ENCODE measurements around the gene TMEM151B. TPM values are rescaled to one million over a fixed set of nuclear protein-coding genes. Genes with fewer than 3 reads are reported as not detected.

The TMEM151B gene
- total RNA-seq, 4 donors from 2014 or later: 0.39 to 0.98 (median 0.46) TPM

DNA sequence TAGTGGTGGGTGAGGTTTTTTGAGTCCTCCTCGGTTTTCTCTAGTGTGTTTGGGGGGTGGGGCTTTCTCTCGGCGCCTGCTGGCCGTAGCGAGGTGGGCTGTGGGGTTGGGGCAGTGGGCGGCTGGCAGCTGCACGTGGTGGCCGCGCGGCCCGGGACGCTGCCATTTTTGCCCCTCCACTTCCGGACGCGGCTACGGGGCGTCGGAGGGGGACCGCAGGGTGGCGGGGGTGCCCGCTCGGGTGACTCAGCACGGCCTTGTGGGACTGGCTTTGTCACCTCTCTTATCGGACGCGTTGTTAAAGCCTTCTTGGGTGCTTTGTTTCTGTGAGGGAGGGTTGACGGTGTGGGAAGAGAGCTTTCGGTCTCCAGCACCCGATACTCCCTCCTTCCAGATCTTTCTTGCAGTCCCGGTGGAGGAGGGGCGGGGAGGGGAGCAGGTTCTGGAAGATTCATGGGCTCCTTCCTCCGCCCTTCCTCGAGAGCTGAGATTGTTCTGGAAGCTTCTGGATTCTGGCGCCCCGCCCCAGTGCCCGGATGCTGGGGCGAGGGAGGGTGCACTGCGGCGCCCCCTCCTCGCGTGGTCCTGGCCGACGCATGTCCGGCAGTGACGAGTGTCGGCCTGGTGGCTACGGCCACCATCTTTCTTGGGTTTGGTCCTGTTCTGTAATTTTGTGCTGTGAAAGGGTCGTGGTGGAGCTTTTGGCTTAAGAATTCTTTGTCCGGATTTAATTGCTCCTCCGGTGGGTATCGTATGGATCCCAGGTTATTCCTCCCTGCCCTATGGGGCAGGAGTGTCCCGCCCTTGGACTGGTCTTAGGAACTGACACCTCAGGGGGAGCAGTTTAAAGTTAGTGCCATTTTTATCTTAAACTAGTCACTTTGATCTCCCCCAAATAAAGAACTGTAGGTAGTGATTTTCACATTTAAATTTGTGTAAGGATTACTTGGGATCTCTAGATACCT is 22.6 kb upstream of the TMEM151B start:
- peaks cover 38 to 45% (median 42%) of the 10 kb centered on the region in 4 donors for H3K36me3 ChIP-seq
- WGBS: 0% methylated on average over 20 of the region's 52 CpGs
- TF ChIP-seq, protein P1, sequence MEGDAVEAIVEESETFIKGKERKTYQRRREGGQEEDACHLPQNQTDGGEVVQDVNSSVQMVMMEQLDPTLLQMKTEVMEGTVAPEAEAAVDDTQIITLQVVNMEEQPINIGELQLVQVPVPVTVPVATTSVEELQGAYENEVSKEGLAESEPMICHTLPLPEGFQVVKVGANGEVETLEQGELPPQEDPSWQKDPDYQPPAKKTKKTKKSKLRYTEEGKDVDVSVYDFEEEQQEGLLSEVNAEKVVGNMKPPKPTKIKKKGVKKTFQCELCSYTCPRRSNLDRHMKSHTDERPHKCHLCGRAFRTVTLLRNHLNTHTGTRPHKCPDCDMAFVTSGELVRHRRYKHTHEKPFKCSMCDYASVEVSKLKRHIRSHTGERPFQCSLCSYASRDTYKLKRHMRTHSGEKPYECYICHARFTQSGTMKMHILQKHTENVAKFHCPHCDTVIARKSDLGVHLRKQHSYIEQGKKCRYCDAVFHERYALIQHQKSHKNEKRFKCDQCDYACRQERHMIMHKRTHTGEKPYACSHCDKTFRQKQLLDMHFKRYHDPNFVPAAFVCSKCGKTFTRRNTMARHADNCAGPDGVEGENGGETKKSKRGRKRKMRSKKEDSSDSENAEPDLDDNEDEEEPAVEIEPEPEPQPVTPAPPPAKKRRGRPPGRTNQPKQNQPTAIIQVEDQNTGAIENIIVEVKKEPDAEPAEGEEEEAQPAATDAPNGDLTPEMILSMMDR (IDR thresholded peaks at IDR 0.05): peak in 1 of 3 experiments; percentile 15
- peak in 1 of 2 donors; percentile 89 for TF ChIP-seq POLR2AphosphoS5 (IDR thresholded peaks at IDR 0.05)
- no peak for TF ChIP-seq POLR2A (IDR thresholded peaks at IDR 0.05; ENCODE audit: low read depth)
- H3K9me3 ChIP-seq: no peaks in the 10 kb centered on the region
- no peak for DNase-seq (ENCODE audit: extremely low spot score)
- H3K4me3 ChIP-seq: peak overlapping the region; percentile 73 to 100 (median 94)
- H3K27me3 ChIP-seq: no peaks in the 10 kb centered on the region
- peak overlapping the region; percentile 95 to 99 (median 98) for H3K27ac ChIP-seq (replicated peaks in 1 of 4)
- H3K4me1 ChIP-seq: peaks cover 27 to 53% (median 49%) of the 10 kb centered on the region in 4 donors
- intact Hi-C loops (cut with DNase I): no loop called here

DNA sequence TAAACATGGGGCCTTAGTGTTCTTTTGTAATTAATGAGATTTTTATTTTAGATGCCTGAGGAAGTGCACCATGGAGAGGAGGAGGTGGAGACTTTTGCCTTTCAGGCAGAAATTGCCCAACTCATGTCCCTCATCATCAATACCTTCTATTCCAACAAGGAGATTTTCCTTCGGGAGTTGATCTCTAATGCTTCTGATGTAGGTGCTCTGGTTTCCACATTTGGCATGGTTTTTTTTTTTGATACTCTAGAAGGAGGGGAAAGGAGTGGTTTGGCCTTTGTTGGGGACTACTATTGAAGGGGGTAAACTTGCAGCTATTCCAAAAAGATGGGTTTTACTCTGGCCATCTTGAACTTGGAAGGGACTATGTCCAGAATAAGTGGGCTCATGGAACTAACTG is 21.7 kb upstream of the TMEM151B start:
- WGBS: 58% methylated on average over 1 of the region's 1 CpG
- H3K27ac ChIP-seq (replicated peaks in 1 of 4): peak overlapping the region; percentile 95 to 99 (median 98)
- no peaks in the 10 kb centered on the region for H3K9me3 ChIP-seq
- no peak for DNase-seq (ENCODE audit: extremely low spot score)
- H3K27me3 ChIP-seq: no peaks in the 10 kb centered on the region
- peaks cover 27 to 62% (median 55%) of the 10 kb centered on the region in 4 donors for H3K4me1 ChIP-seq
- intact Hi-C loops (cut with DNase I): no loop called here
- no peak for TF ChIP-seq EP300 (IDR thresholded peaks at IDR 0.05)
- TF ChIP-seq POLR2AphosphoS5 (IDR thresholded peaks at IDR 0.05): no peak
- TF ChIP-seq POLR2A (IDR thresholded peaks at IDR 0.05; ENCODE audit: low read depth): no peak
- TF ChIP-seq, protein P1 (IDR thresholded peaks at IDR 0.05): no peak
- H3K36me3 ChIP-seq: peaks cover 48 to 54% (median 52%) of the 10 kb centered on the region in 4 donors
- H3K4me3 ChIP-seq: peak overlapping the region; percentile 73 to 100 (median 94)

- H3K4me1 ChIP-seq: peaks cover 30 to 65% (median 60%) of the 10 kb centered on the region in 4 donors
- intact Hi-C loops (cut with DNase I): no loop called here
- TF ChIP-seq POLR2A (IDR thresholded peaks at IDR 0.05; ENCODE audit: low read depth): no peak
- peak in 1 of 2 donors; percentile 8 for TF ChIP-seq POLR2AphosphoS5 (IDR thresholded peaks at IDR 0.05)
- no peak for DNase-seq (ENCODE audit: extremely low spot score)
- no peaks in the 10 kb centered on the region for H3K27me3 ChIP-seq
- peaks cover 54 to 61% (median 58%) of the 10 kb centered on the region in 4 donors for H3K36me3 ChIP-seq
- peak overlapping the region in 3 of 4 donors; percentile 95 to 99 (median 98) for H3K27ac ChIP-seq (replicated peaks in 1 of 4)
- H3K4me3 ChIP-seq: peak overlapping the region in 3 of 4 donors; percentile 73 to 100 (median 95)
- H3K9me3 ChIP-seq: no peaks in the 10 kb centered on the region
- 79% methylated on average over 9 of the region's 9 CpGs for WGBS
Observed at GRCh38 chr6:44249082-44249748, 21.0 kb upstream of the TMEM151B start.

GRCh38 chr6:44250067-44250717 is 20.1 kb upstream of the TMEM151B start:
- intact Hi-C loops (cut with DNase I): no loop called here
- H3K4me1 ChIP-seq: peaks cover 30 to 72% (median 68%) of the 10 kb centered on the region in 4 donors
- H3K36me3 ChIP-seq: peaks cover 63 to 70% (median 68%) of the 10 kb centered on the region in 4 donors

More at GRCh38 chr6:44250067-44250717, 20.1 kb upstream of the TMEM151B start:
- TF ChIP-seq, protein P1 (IDR thresholded peaks at IDR 0.05): no peak
- TF ChIP-seq POLR2A (IDR thresholded peaks at IDR 0.05; ENCODE audit: low read depth): no peak
- TF ChIP-seq POLR2AphosphoS5 (IDR thresholded peaks at IDR 0.05): no peak
- TF ChIP-seq EP300 (IDR thresholded peaks at IDR 0.05): no peak
- Histone ChIP-seq H3K9me3 (no peaks in the 10 kb centered on the region), H3K4me3 (no peak overlapping the region), H3K27me3 (no peaks in the 10 kb centered on the region), H3K27ac (replicated peaks in 1 of 4) (peak overlapping the region in 1 of 4 donors; percentile 15)
- 70% methylated on average over 6 of the region's 6 CpGs for WGBS
- no peak for DNase-seq (ENCODE audit: extremely low spot score)

Measured in esophagus muscularis mucosa (tissue), 4 donors.